CD14-positive monocyte (primary cell): Measurements from ENCODE around the gene ZBTB44. TPM values are rescaled to one million over a fixed set of nuclear protein-coding genes. Genes with fewer than 3 reads are reported as not detected.

Experiments used
- DNase-seq, 3 donors: peaks; one replicate each; pipeline ENCODE4 v3.0.0-alpha.2; 2011 to 2022
- H2AFZ ChIP-seq: 2 replicates; pipeline ENCODE4 v1.6.0; 2012; ENCODE audit warnings: mild to moderate bottlenecking, low read depth, low read length, inconsistent platforms; ENCODE audit not compliant: insufficient read depth, poor library complexity, severe bottlenecking
- H3K27ac ChIP-seq, 2 donors: 1 replicate in 1 of 2; 2 replicates in 1 of 2; pipeline ENCODE4 v1.5.1; 2012 to 2013; ENCODE audit warnings: low read length in 2 of 2, control low read depth in 1 of 2, inconsistent platforms in 1 of 2, low read depth in 1 of 2, mild to moderate bottlenecking in 1 of 2
- H3K27me3 ChIP-seq, 2 donors: one replicate each; pipeline versions ENCODE4 v1.6.0 to v1.6.1; 2011 to 2013; ENCODE audit warnings: low read length in 2 of 2; ENCODE audit not compliant: control insufficient read depth in 2 of 2, insufficient read depth in 2 of 2
- H3K36me3 ChIP-seq, 2 donors: replicated peaks in 1 of 2; 1 replicate in 1 of 2; 2 replicates in 1 of 2; pipeline versions ENCODE4 v1.5.1 to v1.6.1; 2012 to 2013; ENCODE audit warnings: low read length in 2 of 2, control low read depth in 1 of 2, inconsistent platforms in 1 of 2, mild to moderate bottlenecking in 1 of 2; ENCODE audit not compliant: insufficient read depth in 2 of 2, control insufficient read depth in 1 of 2
- H3K4me1 ChIP-seq, 2 donors: 1 replicate in 1 of 2; 2 replicates in 1 of 2; pipeline versions ENCODE4 v1.5.1 to v1.6.1; 2012 to 2013; ENCODE audit warnings: low read length in 2 of 2, control low read depth in 1 of 2, inconsistent platforms in 1 of 2, mild to moderate bottlenecking in 1 of 2, moderate library complexity in 1 of 2; ENCODE audit not compliant: insufficient read depth in 2 of 2, control insufficient read depth in 1 of 2
- H3K4me2 ChIP-seq: replicated peaks from 2 replicates; pipeline ENCODE3; 2012; ENCODE audit warnings: low read length, moderate library complexity, mild to moderate bottlenecking; ENCODE audit not compliant: poor library complexity, severe bottlenecking; ENCODE audit errors: extremely low read depth
- H3K4me3 ChIP-seq, 3 experiments: fragments of 200-600 bp in 1 of 3; sonication (generic) in 1 of 3; replicated peaks in 1 of 3; 1 replicate in 2 of 3; 2 replicates in 1 of 3; pipeline ENCODE4 v1.5.1; 2011 to 2013; ENCODE audit warnings: low read length in 3 of 3, mild to moderate bottlenecking in 3 of 3, control low read depth in 2 of 3, low read depth in 2 of 3, inconsistent platforms in 1 of 3, moderate library complexity in 1 of 3
- H3K79me2 ChIP-seq: 2 replicates; pipeline ENCODE4 v1.6.0; 2012; ENCODE audit warnings: mild to moderate bottlenecking, control low read depth, inconsistent platforms, low read length, moderate library complexity; ENCODE audit not compliant: insufficient read depth
- H3K9ac ChIP-seq: 2 replicates; pipeline ENCODE4 v1.6.0; 2017; ENCODE audit warnings: low read length, mild to moderate bottlenecking; ENCODE audit not compliant: insufficient read depth, poor library complexity, severe bottlenecking
- H3K9me3 ChIP-seq, 2 donors: replicated peaks in 1 of 2; 1 replicate in 1 of 2; 2 replicates in 1 of 2; pipeline versions ENCODE4 v1.5.1 to v1.6.1; 2012 to 2013; ENCODE audit warnings: low read length in 2 of 2, control low read depth in 1 of 2; ENCODE audit not compliant: control insufficient read depth in 1 of 2, insufficient read depth in 1 of 2
- H4K20me1 ChIP-seq: 2 replicates; pipeline ENCODE4 v1.6.0; 2012; ENCODE audit warnings: mild to moderate bottlenecking, low read length, control low read depth, moderate library complexity; ENCODE audit not compliant: insufficient read depth
- H3K27ac Mint-ChIP-seq, 7 donors: one replicate each; pipeline ENCODE4 v1.8.0; 2020; ENCODE audit warnings: mild to moderate bottlenecking in 7 of 7, mixed read lengths in 7 of 7, moderate library complexity in 6 of 7, inconsistent platforms in 2 of 7
- H3K27me3 Mint-ChIP-seq, 3 donors: one replicate each; pipeline ENCODE4 v1.8.0; 2021 to 2022; ENCODE audit warnings: low read depth in 3 of 3, mild to moderate bottlenecking in 3 of 3, mixed read lengths in 3 of 3, moderate library complexity in 3 of 3, inconsistent platforms in 1 of 3
- H3K36me3 Mint-ChIP-seq, 2 donors: one replicate each; pipeline ENCODE4 v1.8.0; 2020; ENCODE audit warnings: mixed read lengths in 2 of 2, inconsistent platforms in 1 of 2, mild to moderate bottlenecking in 1 of 2
- H3K4me1 Mint-ChIP-seq: one replicate; pipeline ENCODE4 v1.8.0; 2020; ENCODE audit warnings: mild to moderate bottlenecking, mixed read lengths
- H3K4me3 Mint-ChIP-seq, 2 donors: one replicate each; pipeline ENCODE4 v1.8.0; 2020; ENCODE audit warnings: mild to moderate bottlenecking in 2 of 2, mixed read lengths in 2 of 2, moderate library complexity in 1 of 2
- H3K9me3 Mint-ChIP-seq, 7 donors: one replicate each; pipeline ENCODE4 v1.8.0; 2020 to 2022; ENCODE audit warnings: mixed read lengths in 7 of 7, mild to moderate bottlenecking in 6 of 7, moderate library complexity in 6 of 7, inconsistent platforms in 2 of 7
- CTCF ChIP-seq: fragments of 200-600 bp; IDR thresholded peaks from one replicate; pipeline ENCODE4 v1.8.0; 2022; ENCODE audit warnings: antibody characterized with exemption, mild to moderate bottlenecking
- WGBS: methylation state at CpG from one replicate; pipeline ENCODE4 v1.1.5; 2013; ENCODE audit warnings: missing lambda C conversion rate; ENCODE audit not compliant: insufficient coverage; 5-methylcytosine and 5-hydroxymethylcytosine counted together
- intact Hi-C, 2 donors: fragments of 100-400 bp; cut with micrococcal nuclease; formaldehyde crosslinking; loops; one replicate each; pipeline versions ENCODE4 v1.15.0 to v1.15.1; 2023
- polyA minus RNA-seq: library from RNA; depleted of rRNA, polyadenylated mRNA; stranded (reverse); fragments of >200 nt; gene quantifications from 2 replicates; pipeline ENCODE4 v1.2.3, GENCODE V29; 2012
- polyA plus RNA-seq, 3 donors: library from polyadenylated mRNA; depleted of rRNA in 1 of 3; unstranded in 2 of 3; stranded (reverse) in 1 of 3; fragments of 300-500 nt in 2 of 3; fragments of >200 nt in 1 of 3; fragmentation: Illumina TruSeq in 2 of 3; gene quantifications; 1 replicate in 2 of 3; 2 replicates in 1 of 3; pipeline ENCODE4 v1.2.3, GENCODE V29; 2012 to 2021
- total RNA-seq, 12 experiments: library from RNA in 1 of 12; stranded (reverse) in 1 of 12; fragments of 120-200 nt in 1 of 12; gene quantifications; one replicate each; pipeline ENCODE4 v1.2.4 and lab custom pipeline; 2013 to 2026; ENCODE audit warnings: mixed read lengths in 6 of 12, inconsistent platforms in 1 of 12

The ZBTB44 gene, protein sequence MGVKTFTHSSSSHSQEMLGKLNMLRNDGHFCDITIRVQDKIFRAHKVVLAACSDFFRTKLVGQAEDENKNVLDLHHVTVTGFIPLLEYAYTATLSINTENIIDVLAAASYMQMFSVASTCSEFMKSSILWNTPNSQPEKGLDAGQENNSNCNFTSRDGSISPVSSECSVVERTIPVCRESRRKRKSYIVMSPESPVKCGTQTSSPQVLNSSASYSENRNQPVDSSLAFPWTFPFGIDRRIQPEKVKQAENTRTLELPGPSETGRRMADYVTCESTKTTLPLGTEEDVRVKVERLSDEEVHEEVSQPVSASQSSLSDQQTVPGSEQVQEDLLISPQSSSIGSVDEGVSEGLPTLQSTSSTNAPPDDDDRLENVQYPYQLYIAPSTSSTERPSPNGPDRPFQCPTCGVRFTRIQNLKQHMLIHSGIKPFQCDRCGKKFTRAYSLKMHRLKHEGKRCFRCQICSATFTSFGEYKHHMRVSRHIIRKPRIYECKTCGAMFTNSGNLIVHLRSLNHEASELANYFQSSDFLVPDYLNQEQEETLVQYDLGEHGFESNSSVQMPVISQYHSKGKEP
- total RNA-seq (2013): 31.4 TPM
- polyA plus RNA-seq (10 to 100 TPM in 1 of 3 donors, 1 to 10 TPM in 2; 2.4 to 21.3 (median 2.7) TPM), polyA minus RNA-seq (21.9 and 35.2 TPM in 2 replicates), total RNA-seq (lab: John Stamatoyannopoulos, UW) (45.5 to 247 (median 78.9) reads per million in 11 experiments)

DNA sequence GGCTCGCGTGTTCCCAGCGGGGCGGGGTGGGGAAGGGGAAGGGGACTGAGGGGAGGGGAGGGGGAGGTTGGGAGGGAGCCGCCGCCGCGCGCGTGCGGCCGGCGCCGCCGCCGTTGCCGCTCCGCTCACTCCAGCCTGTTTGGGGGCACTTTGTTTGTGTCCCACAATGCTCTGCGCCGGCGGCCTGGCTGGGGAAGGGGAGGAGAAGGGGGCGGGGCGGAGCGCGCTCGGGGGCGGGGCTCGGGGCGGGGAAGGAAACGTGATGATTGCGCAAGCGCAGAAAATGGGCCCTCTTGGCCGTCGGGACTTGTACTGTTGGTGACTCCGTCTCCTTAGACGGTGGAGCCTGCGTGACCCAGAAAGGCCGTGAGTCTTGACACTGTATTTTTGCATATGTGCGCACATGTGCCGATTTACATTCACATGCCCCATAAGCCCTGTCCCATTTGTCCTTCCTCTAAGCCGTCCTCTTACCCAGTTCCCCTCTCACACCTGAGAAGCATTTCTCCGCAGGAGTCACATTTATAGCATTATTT, at the start of gene ZBTB44:
ZBTB44 (minus strand) TSS at position 168 of the 536 bp plus-strand sequence. CDS start 53,044 bp downstream, outside the sequence.
- H3K4me3 ChIP-seq: peak within 1 kb of the TSS; percentile 67 to 80 (median 80)
- Mint-ChIP-seq H3K36me3 (peaks cover 0 to 2% of the 10 kb centered on the region in 2 donors), H3K27me3 (peaks cover 5 to 8% (median 7%) of the 10 kb centered on the region in 3 donors), H3K9me3 (peaks cover 0 to 8% (median 3%) of the 10 kb centered on the region in 7 donors), H3K27ac (peak within 1 kb of the TSS; percentile 84 to 94 (median 90)), H3K4me3 (peak within 1 kb of the TSS; percentile 92 to 95), H3K4me1 (peaks cover 40% of the 10 kb centered on the region)
- H3K36me3 ChIP-seq: no peaks in the 10 kb centered on the region
- H3K9ac ChIP-seq: peak within 1 kb of the TSS; percentile 85
- H3K9me3 ChIP-seq: no peaks in the 10 kb centered on the region
- DNase-seq: peak; percentile 89 to 94 (median 92)
- under 1% methylated on average over 25 of the region's 42 CpGs for WGBS
- H3K4me1 ChIP-seq: peaks cover 13 to 42% of the 10 kb centered on the region in 2 donors
- H3K27me3 ChIP-seq: no peaks in the 10 kb centered on the region
- peak within 1 kb of the TSS; percentile 98 for H3K4me2 ChIP-seq
- H3K79me2 ChIP-seq: peaks cover 43% of the 10 kb centered on the region
- no peaks in the 10 kb centered on the region for H4K20me1 ChIP-seq
- no peak for TF ChIP-seq CTCF
- intact Hi-C loops: loop anchor here in 1 of 2 donors (5.0 to 10.0 kb wide), 2 partner anchors 150 to 602 kb away; partner anchors contain the start of gene SNX19
- peak within 1 kb of the TSS; percentile 55 to 82 for H3K27ac ChIP-seq
- H2AFZ ChIP-seq: peak within 1 kb of the TSS; percentile 97

DNA sequence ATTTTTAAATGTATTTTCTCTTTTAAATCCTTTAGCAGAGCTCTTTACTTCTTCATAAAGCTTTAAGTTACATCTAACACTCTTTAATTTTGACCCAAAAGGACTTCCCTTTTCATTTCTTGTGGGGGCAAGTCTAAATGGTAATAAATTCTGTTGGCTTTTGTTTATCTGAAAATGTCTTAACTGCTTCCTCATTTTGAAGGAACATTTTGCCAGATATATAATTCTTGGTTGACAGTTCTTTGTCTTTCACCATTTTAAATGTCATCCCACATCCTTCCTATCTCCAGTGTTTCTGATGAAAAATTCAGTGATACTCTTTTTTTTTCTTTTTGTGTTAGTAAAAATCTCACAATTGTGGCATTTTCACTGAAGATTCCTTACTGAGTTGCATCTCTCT, 44.7 kb upstream of the ZBTB44 start:
- Mint-ChIP-seq H3K9me3 (peaks cover 25 to 72% (median 49%) of the 10 kb centered on the region in 7 donors), H3K4me1 (no peaks in the 10 kb centered on the region), H3K27me3 (peaks cover 0 to 3% (median 2%) of the 10 kb centered on the region in 3 donors), H3K36me3 (no peaks in the 10 kb centered on the region), H3K27ac (no peak overlapping the region), H3K4me3 (no peak overlapping the region)
- Histone ChIP-seq H3K9me3 (peaks cover 20 to 33% of the 10 kb centered on the region in 2 donors), H3K79me2 (no peaks in the 10 kb centered on the region), H4K20me1 (no peaks in the 10 kb centered on the region), H3K4me2 (no peak overlapping the region), H3K4me3 (no peak overlapping the region), H3K27ac (no peak overlapping the region), H3K9ac (no peak overlapping the region), H2AFZ (no peak overlapping the region), H3K36me3 (no peaks in the 10 kb centered on the region), H3K4me1 (no peaks in the 10 kb centered on the region), H3K27me3 (no peaks in the 10 kb centered on the region)
- intact Hi-C loops: no loop called here
- TF ChIP-seq CTCF: no peak
- DNase-seq: no peak
